GM18870 (cell line): ENCODE measurements around the gene FGF2.
"Not testable (repeated sequence)": the region's sequence is repeated elsewhere in the genome, so short reads cannot be mapped to it uniquely, and the experiment has no call there.

Source experiments
- ATAC-seq: cut with Tn5 transposase; IDR thresholded peaks from one replicate; pipeline ENCODE4 v1.9.1; 2021; ENCODE audit warnings: moderate library complexity; ENCODE audit not compliant: unreplicated experiment

The FGF2 gene

GRCh38 chr4:122844391-122844790 is 17.8 kb downstream of the FGF2 start:
- not testable (repeated sequence) for ATAC-seq

- no peak for ATAC-seq
These were observed 18.4 kb downstream of the FGF2 start for GRCh38 chr4:122845066-122845465.

GRCh38 chr4:122845760-122846159 is 19.1 kb downstream of the FGF2 start:
- ATAC-seq: peak; percentile 88

- no peak for ATAC-seq
These were observed 21.3 kb downstream of the FGF2 start for GRCh38 chr4:122847931-122848330.

GRCh38 chr4:122849789-122850188 is 23.2 kb downstream of the FGF2 start:
- ATAC-seq: not testable (repeated sequence)

GRCh38 chr4:122851568-122851967 is 24.9 kb downstream of the FGF2 start:
- no peak for ATAC-seq

GRCh38 chr4:122854447-122855352 is 28.1 kb downstream of the FGF2 start:
- no peak for ATAC-seq

- ATAC-seq: no peak
These were observed 28.8 kb downstream of the FGF2 start for GRCh38 chr4:122855353-122855890.

GRCh38 chr4:122857160-122857559 is 30.5 kb downstream of the FGF2 start:
- ATAC-seq: no peak

GRCh38 chr4:122858705-122859104 is 32.1 kb downstream of the FGF2 start:
- ATAC-seq: no peak

GRCh38 chr4:122861172-122861943 is 34.7 kb downstream of the FGF2 start:
- no peak for ATAC-seq

- ATAC-seq: no peak
These were observed 37.0 kb downstream of the FGF2 start for GRCh38 chr4:122863639-122864038.

GRCh38 chr4:122865425-122865824 is 38.8 kb downstream of the FGF2 start:
- ATAC-seq: no peak

GRCh38 chr4:122868235-122868634 is 41.6 kb downstream of the FGF2 start:
- not testable (repeated sequence) for ATAC-seq

GRCh38 chr4:122873146-122873545 is 46.5 kb downstream of the FGF2 start:
- no peak for ATAC-seq

GRCh38 chr4:122873821-122874593 is 47.4 kb downstream of the FGF2 start:
- ATAC-seq: peak; percentile 72

GRCh38 chr4:122875949-122876348 is 49.3 kb downstream of the FGF2 start:
- no peak for ATAC-seq

GRCh38 chr4:122876456-122876855 is 49.8 kb downstream of the FGF2 start:
- no peak for ATAC-seq

GRCh38 chr4:122879001-122879400 is 52.4 kb downstream of the FGF2 start:
- no peak for ATAC-seq

- ATAC-seq: no peak
These were observed 56.5 kb downstream of the FGF2 start for GRCh38 chr4:122882857-122883735.
